Astrocyte (in vitro differentiated cells and primary cell): ENCODE measurements around the gene TSSK3. TPM values are rescaled to one million over a fixed set of nuclear protein-coding genes. Genes with fewer than 3 reads are reported as not detected.

Experiments used
- DNase-seq: peaks from one replicate; pipeline ENCODE4 v3.0.0-alpha.2; 2010; ENCODE audit warnings: low read depth
- FAIRE-seq: peaks from 2 replicates; lab custom pipeline; 2011; peaks lifted over from hg19 to GRCh38; lab: Jason Lieb, UNC
- H2AFZ ChIP-seq: 2 replicates; pipeline ENCODE4 v1.6.0; 2012; ENCODE audit warnings: low read depth, low read length, inconsistent platforms
- H3K27ac ChIP-seq: 2 replicates; pipeline ENCODE4 v1.5.1; 2011; ENCODE audit warnings: low read depth, low read length, inconsistent platforms
- H3K27me3 ChIP-seq: 2 replicates; pipeline ENCODE4 v1.6.0; 2011; ENCODE audit warnings: low read length, inconsistent platforms; ENCODE audit not compliant: insufficient read depth
- H3K36me3 ChIP-seq: 2 replicates; pipeline ENCODE4 v1.5.1; 2011; ENCODE audit warnings: low read length, inconsistent platforms; ENCODE audit not compliant: insufficient read depth
- H3K4me1 ChIP-seq: 2 replicates; pipeline ENCODE4 v1.5.1; 2011; ENCODE audit warnings: low read length, inconsistent platforms; ENCODE audit not compliant: insufficient read depth
- H3K4me2 ChIP-seq: 2 replicates; pipeline ENCODE4 v1.6.0; 2012; ENCODE audit warnings: low read length, inconsistent platforms
- H3K4me3 ChIP-seq: 2 replicates; pipeline ENCODE4 v1.5.1; 2011; ENCODE audit warnings: low read depth, mild to moderate bottlenecking, low read length, inconsistent platforms; ENCODE audit not compliant: insufficient read depth
- H3K79me2 ChIP-seq: 2 replicates; pipeline ENCODE4 v1.6.0; 2012; ENCODE audit warnings: mild to moderate bottlenecking, low read length, inconsistent platforms; ENCODE audit not compliant: insufficient read depth
- H3K9ac ChIP-seq: 2 replicates; pipeline ENCODE4 v1.6.0; 2012; ENCODE audit warnings: mild to moderate bottlenecking, low read length, inconsistent platforms
- H3K9me3 ChIP-seq: 2 replicates; pipeline ENCODE4 v1.5.1; 2012; ENCODE audit warnings: low read depth, mild to moderate bottlenecking, low read length, inconsistent platforms; ENCODE audit not compliant: insufficient read depth
- H4K20me1 ChIP-seq: 2 replicates; pipeline ENCODE4 v1.6.0; 2012; ENCODE audit warnings: low read length, inconsistent platforms; ENCODE audit not compliant: insufficient read depth
- H3K27ac Mint-ChIP-seq: one replicate; pipeline ENCODE4 v1.8.0; 2021; ENCODE audit warnings: mild to moderate bottlenecking, mixed read lengths; ENCODE audit not compliant: unreplicated experiment
- H3K27me3 Mint-ChIP-seq: one replicate; pipeline ENCODE4 v1.8.0; 2021; ENCODE audit warnings: low read depth, mixed read lengths; ENCODE audit not compliant: unreplicated experiment
- H3K36me3 Mint-ChIP-seq: one replicate; pipeline ENCODE4 v1.8.0; 2021; ENCODE audit warnings: low read depth, mixed read lengths; ENCODE audit not compliant: unreplicated experiment
- H3K4me1 Mint-ChIP-seq: one replicate; pipeline ENCODE4 v1.8.0; 2021; ENCODE audit warnings: low read depth, mixed read lengths; ENCODE audit not compliant: unreplicated experiment
- H3K4me3 Mint-ChIP-seq: one replicate; pipeline ENCODE4 v1.8.0; 2021; ENCODE audit warnings: mild to moderate bottlenecking, moderate library complexity, mixed read lengths; ENCODE audit not compliant: unreplicated experiment
- H3K9me3 Mint-ChIP-seq: one replicate; pipeline ENCODE4 v1.8.0; 2021; ENCODE audit warnings: mild to moderate bottlenecking, mixed read lengths; ENCODE audit not compliant: unreplicated experiment
- EZH2 ChIP-seq: IDR thresholded peaks from 2 replicates; pipeline ENCODE4 v1.6.1; 2012; ENCODE audit warnings: mild to moderate bottlenecking, low read length, inconsistent platforms; ENCODE audit not compliant: insufficient read depth
- total RNA-seq: library from RNA; stranded (reverse); gene quantifications from 2 replicates; pipeline ENCODE4 v1.2.1, GENCODE V29; 2021
- TF ChIP-seq, protein P1 (sequence below): IDR thresholded peaks from 2 replicates; pipeline ENCODE4 v1.5.1; 2011; ENCODE audit warnings: low read depth, mild to moderate bottlenecking, inconsistent platforms, low read length, moderate library complexity; ENCODE audit not compliant: insufficient read depth

The TSSK3 gene
- total RNA-seq, 1 donor from 2014 or later: 0.32 TPM

DNA sequence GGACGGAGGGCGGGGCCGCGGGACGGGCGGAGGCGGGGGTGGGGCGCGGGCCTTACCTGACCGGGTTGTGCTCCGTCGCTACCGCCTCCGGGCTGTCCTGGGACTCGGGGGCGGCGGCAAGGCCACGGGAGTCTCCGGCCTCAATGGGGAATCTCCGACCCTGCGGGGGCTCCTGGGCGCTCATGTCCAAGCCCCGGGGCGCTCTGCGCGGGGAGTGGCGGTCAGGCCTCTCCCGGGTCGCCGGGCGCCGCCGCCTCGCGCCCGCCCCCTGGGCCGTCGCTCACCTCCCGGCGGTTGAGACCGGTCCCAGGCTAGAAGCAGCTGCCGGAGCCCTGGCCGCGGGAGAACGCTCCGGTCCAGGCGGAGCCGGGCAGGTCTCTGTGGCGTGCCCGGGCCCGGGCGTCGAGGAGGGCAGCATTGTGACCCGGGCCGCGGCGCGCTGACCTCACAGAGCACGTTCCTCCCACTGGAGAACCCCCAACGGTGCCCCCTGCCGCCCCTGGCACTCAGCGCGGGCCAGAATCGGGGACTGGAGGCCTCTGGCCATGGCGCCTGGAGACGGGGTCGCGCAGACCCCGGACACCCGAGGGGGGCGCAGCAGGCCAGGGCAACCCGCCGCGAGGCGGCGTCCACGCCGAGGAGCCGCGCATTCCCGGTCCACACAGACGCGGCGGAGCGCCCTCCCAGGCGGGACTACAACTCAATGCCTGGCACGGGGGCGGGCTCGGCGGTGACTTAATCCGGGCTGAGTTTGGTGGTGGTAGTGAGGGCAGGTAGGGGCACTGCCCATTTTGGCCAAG, 465 bp upstream of the TSSK3 start:
- TF ChIP-seq EZH2: no peak
- TF ChIP-seq, protein P1, sequence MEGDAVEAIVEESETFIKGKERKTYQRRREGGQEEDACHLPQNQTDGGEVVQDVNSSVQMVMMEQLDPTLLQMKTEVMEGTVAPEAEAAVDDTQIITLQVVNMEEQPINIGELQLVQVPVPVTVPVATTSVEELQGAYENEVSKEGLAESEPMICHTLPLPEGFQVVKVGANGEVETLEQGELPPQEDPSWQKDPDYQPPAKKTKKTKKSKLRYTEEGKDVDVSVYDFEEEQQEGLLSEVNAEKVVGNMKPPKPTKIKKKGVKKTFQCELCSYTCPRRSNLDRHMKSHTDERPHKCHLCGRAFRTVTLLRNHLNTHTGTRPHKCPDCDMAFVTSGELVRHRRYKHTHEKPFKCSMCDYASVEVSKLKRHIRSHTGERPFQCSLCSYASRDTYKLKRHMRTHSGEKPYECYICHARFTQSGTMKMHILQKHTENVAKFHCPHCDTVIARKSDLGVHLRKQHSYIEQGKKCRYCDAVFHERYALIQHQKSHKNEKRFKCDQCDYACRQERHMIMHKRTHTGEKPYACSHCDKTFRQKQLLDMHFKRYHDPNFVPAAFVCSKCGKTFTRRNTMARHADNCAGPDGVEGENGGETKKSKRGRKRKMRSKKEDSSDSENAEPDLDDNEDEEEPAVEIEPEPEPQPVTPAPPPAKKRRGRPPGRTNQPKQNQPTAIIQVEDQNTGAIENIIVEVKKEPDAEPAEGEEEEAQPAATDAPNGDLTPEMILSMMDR: peak; percentile 11
- Mint-ChIP-seq H3K4me1 (peaks cover 4% of the 10 kb centered on the region), H3K9me3 (no peaks in the 10 kb centered on the region), H3K4me3 (no peak overlapping the region), H3K27ac (peak overlapping the region; percentile 12), H3K36me3 (peaks cover 18% of the 10 kb centered on the region), H3K27me3 (no peaks in the 10 kb centered on the region)
- Histone ChIP-seq H3K4me2 (peak overlapping the region; percentile 89), H3K4me1 (peaks cover 11% of the 10 kb centered on the region), H3K27ac (no peak overlapping the region), H3K9me3 (no peaks in the 10 kb centered on the region), H3K9ac (peak overlapping the region; percentile 65), H3K4me3 (peak overlapping the region; percentile 51), H3K79me2 (no peaks in the 10 kb centered on the region), H3K36me3 (peaks cover 10% of the 10 kb centered on the region), H2AFZ (no peak overlapping the region), H3K27me3 (no peaks in the 10 kb centered on the region), H4K20me1 (peaks cover 9% of the 10 kb centered on the region)
- FAIRE-seq (no peak), DNase-seq (peak; percentile 16)

DNA sequence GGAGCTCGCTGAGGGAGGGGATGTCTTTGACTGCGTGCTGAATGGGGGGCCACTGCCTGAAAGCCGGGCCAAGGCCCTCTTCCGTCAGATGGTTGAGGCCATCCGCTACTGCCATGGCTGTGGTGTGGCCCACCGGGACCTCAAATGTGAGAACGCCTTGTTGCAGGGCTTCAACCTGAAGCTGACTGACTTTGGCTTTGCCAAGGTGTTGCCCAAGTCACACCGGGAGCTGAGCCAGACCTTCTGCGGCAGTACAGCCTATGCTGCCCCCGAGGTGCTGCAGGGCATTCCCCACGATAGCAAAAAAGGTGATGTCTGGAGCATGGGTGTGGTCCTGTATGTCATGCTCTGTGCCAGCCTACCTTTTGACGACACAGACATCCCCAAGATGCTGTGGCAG, 1.4 kb downstream of the TSSK3 start:
- Histone ChIP-seq H2AFZ (no peak overlapping the region), H3K4me3 (no peak overlapping the region), H4K20me1 (peaks cover 5% of the 10 kb centered on the region), H3K27ac (no peak overlapping the region), H3K9ac (no peak overlapping the region), H3K27me3 (no peaks in the 10 kb centered on the region), H3K79me2 (no peaks in the 10 kb centered on the region), H3K36me3 (peaks cover 19% of the 10 kb centered on the region), H3K4me2 (no peak overlapping the region), H3K9me3 (no peaks in the 10 kb centered on the region), H3K4me1 (peaks cover 11% of the 10 kb centered on the region)
- H3K27me3 Mint-ChIP-seq: no peaks in the 10 kb centered on the region
- TF ChIP-seq, protein P1: no peak
- TF ChIP-seq EZH2: no peak
- no peak overlapping the region for H3K4me3 Mint-ChIP-seq
- FAIRE-seq: no peak
- peaks cover 24% of the 10 kb centered on the region for H3K36me3 Mint-ChIP-seq
- no peak for DNase-seq
- peaks cover 4% of the 10 kb centered on the region for H3K4me1 Mint-ChIP-seq
- no peak overlapping the region for H3K27ac Mint-ChIP-seq
- no peaks in the 10 kb centered on the region for H3K9me3 Mint-ChIP-seq

DNA sequence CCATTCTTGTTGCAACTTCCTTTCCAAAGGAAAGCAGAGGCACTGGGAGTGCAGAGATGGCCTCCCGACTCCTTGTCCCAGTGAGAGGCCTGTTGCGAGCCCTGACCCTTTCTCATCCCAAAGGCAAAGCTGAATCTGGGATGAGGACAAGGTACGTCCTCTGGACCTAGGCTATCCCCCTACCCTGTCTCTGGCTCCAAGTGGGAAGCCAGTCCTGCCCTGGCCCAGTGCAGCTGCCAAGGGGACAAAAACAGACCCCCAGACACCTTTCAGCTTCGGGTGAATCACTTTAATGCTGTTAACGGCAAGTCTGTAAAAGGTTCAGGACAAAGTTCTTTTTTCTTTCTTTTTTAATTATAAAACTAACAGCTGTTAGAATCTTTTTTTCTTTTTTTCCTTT, 2.5 kb downstream of the TSSK3 start:
- FAIRE-seq (no peak), DNase-seq (no peak)
- no peak overlapping the region for H3K27ac ChIP-seq
- H3K4me1 Mint-ChIP-seq: peaks cover 4% of the 10 kb centered on the region
- H2AFZ ChIP-seq: no peak overlapping the region
- no peak overlapping the region for H3K4me3 Mint-ChIP-seq
- no peaks in the 10 kb centered on the region for H3K9me3 Mint-ChIP-seq
- no peak overlapping the region for H3K27ac Mint-ChIP-seq
- TF ChIP-seq EZH2: no peak
- TF ChIP-seq, protein P1: no peak
- H4K20me1 ChIP-seq: peaks cover 5% of the 10 kb centered on the region
- H3K79me2 ChIP-seq: no peaks in the 10 kb centered on the region
- no peaks in the 10 kb centered on the region for H3K27me3 ChIP-seq
- peaks cover 11% of the 10 kb centered on the region for H3K4me1 ChIP-seq
- no peaks in the 10 kb centered on the region for H3K9me3 ChIP-seq
- H3K36me3 Mint-ChIP-seq: peaks cover 24% of the 10 kb centered on the region
- no peak overlapping the region for H3K4me2 ChIP-seq
- H3K27me3 Mint-ChIP-seq: no peaks in the 10 kb centered on the region
- H3K9ac ChIP-seq: no peak overlapping the region
- H3K4me3 ChIP-seq: no peak overlapping the region
- H3K36me3 ChIP-seq: peaks cover 19% of the 10 kb centered on the region
